Measurements from ENCODE around the gene TRAPPC6A. TPM values are rescaled to one million over a fixed set of nuclear protein-coding genes. Genes with fewer than 3 reads are reported as not detected.

The TRAPPC6A gene
- total and polyA plus RNA-seq, 2 of the 13 experiments (the other 11 are each of a cell fraction or from before 2014, with no cell fraction given) = 6.5 to 21.0 TPM

GRCh38 chr19:45125975-45126493 is 52.0 kb downstream of the TRAPPC6A start (continued):
- TF ChIP-seq TRIM22 (IDR thresholded peaks at IDR 0.05) (no peak), ZKSCAN1 (IDR thresholded peaks at IDR 0.05; ENCODE audit: low read length) (no peak), KLF16 (CRISPR knock-in tag; IDR thresholded peaks at IDR 0.05) (0 out of 4 replicates have a peak, but pooled peaks of 1 of the 2 experiments have one; percentile 41), SP1 (IDR thresholded peaks at IDR 0.05) (no peak), SP1 (CRISPR knock-in tag; IDR thresholded peaks at IDR 0.05) (peak; percentile 38; the same call in 1 of the 2 replicates), ZFP36L1 (CRISPR knock-in tag; IDR thresholded peaks at IDR 0.05) (no peak), HCFC1 (IDR thresholded peaks at IDR 0.05; ENCODE audit: low read depth, low read length) (no peak), ZNF180 (CRISPR knock-in tag; IDR thresholded peaks at IDR 0.05; ENCODE audit: borderline replicate concordance, low read depth) (no peak), PHF20 (CRISPR knock-in tag; IDR thresholded peaks at IDR 0.05) (no peak), RAD21 (CRISPR knock-in tag; IDR thresholded peaks at IDR 0.05) (peak; percentile 87), PCBP2 (optimal IDR thresholded peaks at IDR 0.05; ENCODE audit: low read depth, low read length, poor library complexity, severe bottlenecking) (no peak), ZNF792 (CRISPR knock-in tag; IDR thresholded peaks at IDR 0.05) (no peak), RORA (CRISPR knock-in tag; IDR thresholded peaks at IDR 0.05) (no peak), ISL2 (CRISPR knock-in tag; IDR thresholded peaks at IDR 0.05) (no peak), ZSCAN5A (CRISPR knock-in tag; IDR thresholded peaks at IDR 0.05; ENCODE audit: borderline replicate concordance) (no peak), ZFX (CRISPR knock-in tag; IDR thresholded peaks at IDR 0.05; ENCODE audit: low read depth) (peak; percentile 49), ZNF83 (CRISPR knock-in tag; IDR thresholded peaks at IDR 0.05; ENCODE audit: borderline replicate concordance) (no peak), TOPORS (CRISPR knock-in tag; IDR thresholded peaks at IDR 0.05) (no peak), SP140L (CRISPR knock-in tag; IDR thresholded peaks at IDR 0.05; ENCODE audit: borderline replicate concordance) (no peak), ZNF510 (CRISPR knock-in tag; IDR thresholded peaks at IDR 0.05; ENCODE audit: low read depth) (no peak), HOXA9 (CRISPR knock-in tag; IDR thresholded peaks at IDR 0.05; ENCODE audit: borderline replicate concordance) (no peak), PPARG (CRISPR knock-in tag; conservative IDR thresholded peaks at IDR 0.05) (no peak), MXI1 (IDR thresholded peaks at IDR 0.05; ENCODE audit: borderline replicate concordance, low read depth, low read length) (0 out of 3 replicates have a peak, but pooled peaks have one; percentile 49), SMARCC2 (IDR thresholded peaks at IDR 0.05) (no peak), PHF8 (CRISPR knock-in tag; IDR thresholded peaks at IDR 0.05) (no peak), ZNF292 (CRISPR knock-in tag; IDR thresholded peaks at IDR 0.05; ENCODE audit: borderline replicate concordance, low read depth) (no peak), TSC22D2 (CRISPR knock-in tag; IDR thresholded peaks at IDR 0.05; ENCODE audit: borderline replicate concordance) (0 out of 2 replicates have a peak, but pooled peaks have one; percentile 43), TEAD3 (CRISPR knock-in tag; optimal IDR thresholded peaks at IDR 0.05; ENCODE audit: borderline replicate concordance) (peak; percentile 47), ZNF329 (CRISPR knock-in tag; IDR thresholded peaks at IDR 0.05; ENCODE audit: low read depth) (no peak), MATR3 (CRISPR knock-in tag; IDR thresholded peaks at IDR 0.05) (no peak), THAP8 (CRISPR knock-in tag; IDR thresholded peaks at IDR 0.05; ENCODE audit: borderline replicate concordance) (no peak), ARNT (IDR thresholded peaks at IDR 0.05) (no peak)

Measured in HepG2 (cell line).